ENCODE data around the gene RPS10.
A peak's percentile ranks its signal among the peaks of the same experiment; 100 is the strongest.

Gene RPS10

GRCh38 chr6:34391473-34391785, 34.4 kb downstream of the RPS10 start:
- Histone ChIP-seq H3K27ac (peak overlapping the region; percentile 95), H3K9me3 (ENCODE audit: severe bottlenecking) (peaks cover 5% of the 10 kb centered on the region), H3K36me3 (peaks cover 8% of the 10 kb centered on the region), H3K4me3 (ENCODE audit: low read depth, low read length) (peak overlapping the region; percentile 74), H3K27me3 (ENCODE audit: insufficient read depth, low read depth, severe bottlenecking) (no peaks in the 10 kb centered on the region)
- no peak for DNase-seq
- TF ChIP-seq CTCF (IDR thresholded peaks at IDR 0.05; ENCODE audit: low read depth, low read length): no peak

- Histone ChIP-seq H3K36me3 (peaks cover 8% of the 10 kb centered on the region), H3K9me3 (ENCODE audit: severe bottlenecking) (no peaks in the 10 kb centered on the region), H3K4me3 (ENCODE audit: low read depth, low read length) (peak overlapping the region; percentile 74), H3K27me3 (ENCODE audit: insufficient read depth, low read depth, severe bottlenecking) (no peaks in the 10 kb centered on the region), H3K27ac (peak overlapping the region; percentile 95)
- TF ChIP-seq CTCF (IDR thresholded peaks at IDR 0.05; ENCODE audit: low read depth, low read length): no peak
- DNase-seq: no peak
Observed at GRCh38 chr6:34390531-34391472, 35.1 kb downstream of the RPS10 start.

- peaks cover 9% of the 10 kb centered on the region for H3K36me3 ChIP-seq
- H3K27ac ChIP-seq: no peak overlapping the region
- H3K9me3 ChIP-seq (ENCODE audit: severe bottlenecking): no peaks in the 10 kb centered on the region
- no peaks in the 10 kb centered on the region for H3K27me3 ChIP-seq (ENCODE audit: insufficient read depth, low read depth, severe bottlenecking)
- no peak overlapping the region for H3K4me3 ChIP-seq (ENCODE audit: low read depth, low read length)
- no peak for TF ChIP-seq CTCF (IDR thresholded peaks at IDR 0.05; ENCODE audit: low read depth, low read length)
- DNase-seq: no peak
Observed at GRCh38 chr6:34389034-34389433, 36.8 kb downstream of the RPS10 start.

- no peak for DNase-seq
- no peak for TF ChIP-seq CTCF (IDR thresholded peaks at IDR 0.05; ENCODE audit: low read depth, low read length)
- peaks cover 15% of the 10 kb centered on the region for H3K36me3 ChIP-seq
- no peaks in the 10 kb centered on the region for H3K27me3 ChIP-seq (ENCODE audit: insufficient read depth, low read depth, severe bottlenecking)
- H3K9me3 ChIP-seq (ENCODE audit: severe bottlenecking): no peaks in the 10 kb centered on the region
- no peak overlapping the region for H3K4me3 ChIP-seq (ENCODE audit: low read depth, low read length)
- H3K27ac ChIP-seq: no peak overlapping the region
Observed at GRCh38 chr6:34388421-34388820, 37.4 kb downstream of the RPS10 start.

DNA sequence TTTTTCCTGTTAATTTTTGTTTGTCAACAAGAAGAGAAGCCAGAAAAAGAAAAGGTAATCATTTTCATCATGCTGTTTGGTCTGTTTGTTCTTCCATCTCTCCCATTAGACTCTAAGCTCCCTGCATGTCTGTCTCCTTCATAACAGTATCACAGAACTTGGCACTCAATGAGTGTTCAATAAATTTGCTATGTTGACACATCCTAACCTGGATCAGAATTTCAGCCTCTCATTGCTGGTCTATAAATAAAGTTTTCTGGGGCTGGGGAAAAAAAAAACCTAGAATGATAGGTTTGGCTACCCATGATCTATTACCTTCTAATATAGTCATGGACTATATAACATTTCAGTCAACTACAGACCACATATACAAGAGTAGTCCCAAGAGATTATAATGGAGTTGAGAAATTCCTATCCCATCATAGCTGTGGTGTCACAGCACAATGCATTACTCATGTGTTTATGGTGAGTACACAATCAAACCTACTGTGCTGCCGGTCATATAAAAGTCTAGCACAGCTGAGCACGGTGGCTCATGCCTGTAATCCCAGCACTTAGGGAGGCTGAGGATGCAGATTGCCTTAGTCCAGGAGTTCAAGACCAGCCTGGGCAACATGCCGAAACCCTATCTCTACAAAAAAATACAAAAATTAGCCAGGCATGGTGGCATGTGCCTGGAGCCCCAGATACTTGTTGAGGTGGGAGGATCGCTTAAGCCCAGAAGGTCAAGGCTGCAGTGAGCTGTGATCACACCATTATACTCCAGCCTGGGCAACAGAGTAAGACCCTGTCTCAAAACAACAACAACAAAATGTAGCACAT, 39.3 kb downstream of the RPS10 start:
- H3K27me3 ChIP-seq (ENCODE audit: insufficient read depth, low read depth, severe bottlenecking): no peaks in the 10 kb centered on the region
- no peak overlapping the region for H3K4me3 ChIP-seq (ENCODE audit: low read depth, low read length)
- DNase-seq: no peak
- no peak overlapping the region for H3K27ac ChIP-seq
- peaks cover 18% of the 10 kb centered on the region for H3K36me3 ChIP-seq
- no peak for TF ChIP-seq CTCF (IDR thresholded peaks at IDR 0.05; ENCODE audit: low read depth, low read length)
- no peaks in the 10 kb centered on the region for H3K9me3 ChIP-seq (ENCODE audit: severe bottlenecking)

Measured in WERI-Rb-1 (cell line).